ENCODE results near the gene TOR1AIP2. TPM values are rescaled to one million over a fixed set of nuclear protein-coding genes. Genes with fewer than 3 reads are reported as not detected.

Gene TOR1AIP2
- total and polyA plus RNA-seq, 2 donors (not counting 3 experiments of a cell fraction or from before 2014, with no cell fraction given) = 18.6 to 101 TPM

- Histone ChIP-seq H4K20me1 (replicated peaks; ENCODE audit: control insufficient read depth, extremely low read depth, insufficient read depth, low read length) (no peaks in the 10 kb centered on the region), H2AFZ (ENCODE audit: low read depth, low read length) (peak overlapping the region; percentile 77), H3K9ac (replicated peaks; ENCODE audit: extremely low read depth, insufficient read depth, low read length) (peak overlapping the region; percentile 97), H3K4me3 (replicated peaks in 1 of 3; ENCODE audit: insufficient read depth in 1 of 3, low read depth in 1 of 3, low read length in 3 of 3) (peak overlapping the region; percentile 71 to 93 (median 76)), H3K9me3 (replicated peaks; ENCODE audit: control insufficient read depth, insufficient read depth, low read length) (no peaks in the 10 kb centered on the region), H3K79me2 (ENCODE audit: control insufficient read depth, insufficient read depth, low read length) (peaks cover 23% of the 10 kb centered on the region), H3K4me2 (ENCODE audit: insufficient read depth, low read length) (peak overlapping the region; percentile 84), H3K4me1 (ENCODE audit: control insufficient read depth, extremely low read depth, insufficient read depth, low read length) (peaks cover 15% of the 10 kb centered on the region), H3K36me3 (ENCODE audit: control insufficient read depth in 2 of 2, extremely low read depth in 1 of 2, insufficient read depth in 2 of 2, low read length in 2 of 2) (peaks cover 0 to 7% of the 10 kb centered on the region in 2 experiments), H3K27me3 (ENCODE audit: control insufficient read depth in 2 of 2, insufficient read depth in 2 of 2, low read length in 2 of 2) (no peaks in the 10 kb centered on the region), H3K27ac (ENCODE audit: insufficient read depth, low read depth, low read length) (peak overlapping the region; percentile 91), H3K9me1 (replicated peaks; ENCODE audit: control insufficient read depth, extremely low read depth, insufficient read depth, low read length) (no peaks in the 10 kb centered on the region)
- DNase-seq (ENCODE audit: low read depth, low spot score) (no peak), FAIRE-seq (no peak)
- peak; percentile 18 for TF ChIP-seq FOS (IDR thresholded peaks at IDR 0.05; ENCODE audit: borderline replicate concordance, insufficient read depth, low read length)
- no peak for TF ChIP-seq MYC (IDR thresholded peaks at IDR 0.05; ENCODE audit: low read depth, low read length)
- TF ChIP-seq EZH2 (IDR thresholded peaks at IDR 0.05; ENCODE audit: borderline replicate concordance, low read depth, low read length, severe bottlenecking) = no peak
- TF ChIP-seq MAX (IDR thresholded peaks at IDR 0.05; ENCODE audit: insufficient read depth, insufficient read length) = no peak
- TF ChIP-seq GATA2 (IDR thresholded peaks at IDR 0.05; ENCODE audit: insufficient read depth, insufficient read length, low read depth, low read length) = no peak
- intact Hi-C loops (cut with micrococcal nuclease) (loop anchor here (1.0 to 5.0 kb wide), 3 partner anchors 143 to 619 kb away; partner anchors contain the start of gene ACBD6), dilution Hi-C loops (cut with MboI; ENCODE audit: extremely low pct_ligation_motif_present, low sequenced_read_pairs) (no loop called here)
- ChIA-PET CTCF (interaction anchor here (0.9 to 2.3 kb wide), 8 partner anchors 10 to 295 kb away, joined by 3 to 13 read pairs (median 6); partner anchors contain the start of gene CEP350), POLR2A (no interaction called here)
- BruUV-seq (replicated peaks) = no TSS peak
These were observed 6.1 kb upstream of the TOR1AIP2 start for GRCh38 chr1:179883745-179884138.

GRCh38 chr1:179883040-179883744 is 5.6 kb upstream of the TOR1AIP2 start:
- peak overlapping the region; percentile 91 for H3K27ac ChIP-seq (ENCODE audit: insufficient read depth, low read depth, low read length)
- DNase-seq (ENCODE audit: low read depth, low spot score) = peak; percentile 31
- H3K9ac ChIP-seq (replicated peaks; ENCODE audit: extremely low read depth, insufficient read depth, low read length) = peak overlapping the region; percentile 97
- no peak for TF ChIP-seq CTCF (IDR thresholded peaks at IDR 0.05; ENCODE audit: extremely low read depth in 1 of 2, insufficient read depth in 1 of 2, low read depth in 1 of 2, low read length in 2 of 2)
- TF ChIP-seq EZH2 (IDR thresholded peaks at IDR 0.05; ENCODE audit: borderline replicate concordance, low read depth, low read length, severe bottlenecking) = no peak
- TF ChIP-seq FOS (IDR thresholded peaks at IDR 0.05; ENCODE audit: borderline replicate concordance, insufficient read depth, low read length) = no peak
- no peak for TF ChIP-seq JUN (IDR thresholded peaks at IDR 0.05; ENCODE audit: borderline replicate concordance, insufficient read depth, insufficient read length, low read depth)
- TF ChIP-seq MAX (IDR thresholded peaks at IDR 0.05; ENCODE audit: insufficient read depth, insufficient read length) = no peak
- TF ChIP-seq POLR2A (IDR thresholded peaks at IDR 0.05; ENCODE audit: low read depth, low read length) = no peak
- TF ChIP-seq MYC (IDR thresholded peaks at IDR 0.05; ENCODE audit: low read depth, low read length) = no peak
- no peak for TF ChIP-seq POLR2AphosphoS5 (IDR thresholded peaks at IDR 0.05; ENCODE audit: insufficient read depth, low read depth, low read length)
- peak overlapping the region; percentile 71 to 93 (median 76) for H3K4me3 ChIP-seq (replicated peaks in 1 of 3; ENCODE audit: insufficient read depth in 1 of 3, low read depth in 1 of 3, low read length in 3 of 3)
- BruUV-seq (replicated peaks) = TSS peak; percentile 28
- H3K9me1 ChIP-seq (replicated peaks; ENCODE audit: control insufficient read depth, extremely low read depth, insufficient read depth, low read length) = no peaks in the 10 kb centered on the region
- H3K9me3 ChIP-seq (replicated peaks; ENCODE audit: control insufficient read depth, insufficient read depth, low read length) = no peaks in the 10 kb centered on the region
- intact Hi-C loops (cut with micrococcal nuclease) = loop anchor here (1.0 to 5.0 kb wide), 3 partner anchors 144 to 619 kb away; partner anchors contain the start of gene ACBD6
- dilution Hi-C loops (cut with MboI; ENCODE audit: extremely low pct_ligation_motif_present, low sequenced_read_pairs) = no loop called here
- H2AFZ ChIP-seq (ENCODE audit: low read depth, low read length) = peak overlapping the region; percentile 77
- FAIRE-seq = no peak
- peaks cover 22% of the 10 kb centered on the region for H3K79me2 ChIP-seq (ENCODE audit: control insufficient read depth, insufficient read depth, low read length)
- peaks cover 0 to 7% of the 10 kb centered on the region in 2 experiments for H3K36me3 ChIP-seq (ENCODE audit: control insufficient read depth in 2 of 2, extremely low read depth in 1 of 2, insufficient read depth in 2 of 2, low read length in 2 of 2)
- H3K27me3 ChIP-seq (ENCODE audit: control insufficient read depth in 2 of 2, insufficient read depth in 2 of 2, low read length in 2 of 2) = no peaks in the 10 kb centered on the region
- CTCF ChIA-PET = interaction anchor here (0.9 to 2.3 kb wide), 11 partner anchors 11 to 298 kb away, joined by 3 to 13 read pairs (median 5); partner anchors contain the start of gene CEP350
- peak overlapping the region; percentile 84 for H3K4me2 ChIP-seq (ENCODE audit: insufficient read depth, low read length)
- H4K20me1 ChIP-seq (replicated peaks; ENCODE audit: control insufficient read depth, extremely low read depth, insufficient read depth, low read length) = no peaks in the 10 kb centered on the region
- POLR2A ChIA-PET = interaction anchor here (1.1 to 1.8 kb wide), 3 partner anchors 14 to 284 kb away, joined by 3 to 4 read pairs (median 4); partner anchors contain the start of gene CEP350
- peaks cover 15% of the 10 kb centered on the region for H3K4me1 ChIP-seq (ENCODE audit: control insufficient read depth, extremely low read depth, insufficient read depth, low read length)

Measured in endothelial cell of umbilical vein (primary cell).